Measurements from ENCODE around the gene MYL12A. TPM values are rescaled to one million over a fixed set of nuclear protein-coding genes. Genes with fewer than 3 reads are reported as not detected.

MYL12A gene
- total and polyA plus RNA-seq, 2 of the 8 experiments (the other 6 are each of a cell fraction or from before 2014, with no cell fraction given) = 188 to 247 TPM

GRCh38 chr18:3234457-3234856 is 13.1 kb upstream of the MYL12A start:
- Histone ChIP-seq H3K4me3 (ENCODE audit: extremely low read depth in 1 of 4, insufficient read depth in 2 of 4, low read depth in 3 of 4, low read length in 4 of 4) (no peak overlapping the region), H3K56ac (replicated peaks; ENCODE audit: insufficient read length, low read depth, low read length) (no peak overlapping the region), H3K4ac (replicated peaks; ENCODE audit: insufficient read length, low read depth, low read length) (no peak overlapping the region), H3K4me1 (replicated peaks in 1 of 4; ENCODE audit: control insufficient read depth in 3 of 4, insufficient read depth in 4 of 4, low read length in 3 of 4) (peaks cover 0 to 8% (median 2%) of the 10 kb centered on the region in 4 experiments; a peak in 3 of 7 replicates), H3K79me2 (ENCODE audit: control insufficient read depth in 1 of 2, insufficient read depth in 2 of 2, low read length in 2 of 2) (no peaks in the 10 kb centered on the region), H3K79me1 (ENCODE audit: low read depth, low read length) (no peaks in the 10 kb centered on the region), H4K5ac (ENCODE audit: insufficient read length, low read depth, low read length) (no peak overlapping the region), H3K27me3 (replicated peaks in 1 of 4; ENCODE audit: control insufficient read depth in 3 of 4, extremely low read depth in 1 of 4, insufficient read depth in 3 of 4, low read length in 3 of 4) (no peaks in the 10 kb centered on the region), H4K91ac (replicated peaks; ENCODE audit: insufficient read length, low read length) (no peak overlapping the region), H2AK5ac (ENCODE audit: low read depth, low read length) (no peak overlapping the region), H3K4me2 (ENCODE audit: insufficient read depth in 1 of 2, low read depth in 2 of 2, low read length in 2 of 2) (no peak overlapping the region), H3K14ac (ENCODE audit: insufficient read length) (no peak overlapping the region), H3K27ac (ENCODE audit: low read depth, low read length) (no peak overlapping the region), H2BK20ac (ENCODE audit: low read length) (no peak overlapping the region), H4K8ac (ENCODE audit: extremely low read depth, insufficient read depth, low read length) (no peak overlapping the region), H3K36me3 (ENCODE audit: control insufficient read depth in 2 of 4, insufficient read depth in 4 of 4, low read length in 3 of 4) (no peaks in the 10 kb centered on the region), H2BK12ac (ENCODE audit: low read depth, low read length) (no peak overlapping the region), H3K9ac (replicated peaks in 1 of 4; ENCODE audit: extremely low read depth in 1 of 4, low read depth in 3 of 4, low read length in 3 of 4) (no peak overlapping the region), H3K23ac (ENCODE audit: insufficient read length) (no peak overlapping the region), H3K18ac (ENCODE audit: extremely low read depth, low read length) (no peak overlapping the region), H2AFZ (ENCODE audit: low read length) (no peak overlapping the region), H3K9me3 (ENCODE audit: insufficient read depth in 2 of 2, low read depth in 1 of 2, low read length in 1 of 2) (peaks cover 2 to 4% of the 10 kb centered on the region in 2 experiments; a peak in 2 of 4 replicates), H2BK120ac (replicated peaks; ENCODE audit: low read depth, low read length) (no peak overlapping the region), H2BK5ac (ENCODE audit: low read depth, low read length) (no peak overlapping the region), H2BK15ac (ENCODE audit: low read length) (no peak overlapping the region), H4K20me1 (replicated peaks in 1 of 2; ENCODE audit: control insufficient read depth in 1 of 2, insufficient read depth in 2 of 2, low read length in 2 of 2) (no peaks in the 10 kb centered on the region), H3K23me2 (ENCODE audit: low read depth, low read length) (no peaks in the 10 kb centered on the region)
- 89% methylated on average over 5 of the region's 5 CpGs; no CpG with 5 or more reads in 1 of the 2 experiments for WGBS, 2 experiments (ENCODE audit: extremely low coverage in 1 of 2, insufficient coverage in 1 of 2, insufficient read length in 1 of 2, insufficient replicate concordance in 2 of 2, low coverage in 1 of 2, low lambda C conversion rate in 2 of 2, missing lambda C conversion rate in 1 of 2)
- CTCF ChIA-PET (ENCODE audit: partially characterized antibody) = interaction anchor here (0.9 to 2.7 kb wide), 3 partner anchors 12 to 301 kb away, joined by 3 to 13 read pairs (median 5); no protein-coding TSS in a partner anchor
- DNase-seq (ENCODE audit: low read depth in 1 of 2, low spot score in 2 of 2) (no peak), FAIRE-seq (no peak)
- POLR2A ChIA-PET (ENCODE audit: partially characterized antibody) = no interaction called here
- TF ChIP-seq KDM1A (IDR thresholded peaks at IDR 0.05; ENCODE audit: borderline replicate concordance, low read length) = no peak
- no peak for TF ChIP-seq TEAD4 (IDR thresholded peaks at IDR 0.05; ENCODE audit: low read depth, low read length)
- no peak for TF ChIP-seq BACH1 (IDR thresholded peaks at IDR 0.05; ENCODE audit: low read length)
- no peak for TF ChIP-seq SAP30 (IDR thresholded peaks at IDR 0.05; ENCODE audit: insufficient read depth, insufficient replicate concordance, low read length)
- TF ChIP-seq FOSL1 (IDR thresholded peaks at IDR 0.05; ENCODE audit: insufficient read depth, low read depth, low read length) = no peak
- no peak for TF ChIP-seq TBP (IDR thresholded peaks at IDR 0.05; ENCODE audit: low read depth, low read length)
- no peak for TF ChIP-seq POLR2A (IDR thresholded peaks at IDR 0.05; ENCODE audit: control extremely low read depth in 1 of 2, low read depth in 2 of 2, low read length in 2 of 2)
- no peak for TF ChIP-seq CBX5 (IDR thresholded peaks at IDR 0.05; ENCODE audit: low read depth, low read length)
- TF ChIP-seq KDM5A (IDR thresholded peaks at IDR 0.05; ENCODE audit: low read length) = no peak
- TF ChIP-seq SIX5 (IDR thresholded peaks at IDR 0.05; ENCODE audit: low read depth, low read length) = no peak
- TF ChIP-seq CTCF (IDR thresholded peaks at IDR 0.05; ENCODE audit: control extremely low read depth in 1 of 3, insufficient read depth in 1 of 3, low read depth in 1 of 3, low read length in 3 of 3) = no peak
